Stimulated activated CD4-positive, alpha-beta T cell treated with anti-CD3 and anti-CD28 coated beads, Interleukin-15, amount 100 ng/mL, for 1 hour (primary cell): ENCODE measurements around the gene RCVRN.

ENCODE experiments used
- DNase-seq, 2 donors: peaks; one replicate each; pipeline ENCODE4 v3.0.0-alpha.2; 2020; ENCODE audit warnings: low read depth in 1 of 2, low spot score in 1 of 2

RCVRN gene

DNA sequence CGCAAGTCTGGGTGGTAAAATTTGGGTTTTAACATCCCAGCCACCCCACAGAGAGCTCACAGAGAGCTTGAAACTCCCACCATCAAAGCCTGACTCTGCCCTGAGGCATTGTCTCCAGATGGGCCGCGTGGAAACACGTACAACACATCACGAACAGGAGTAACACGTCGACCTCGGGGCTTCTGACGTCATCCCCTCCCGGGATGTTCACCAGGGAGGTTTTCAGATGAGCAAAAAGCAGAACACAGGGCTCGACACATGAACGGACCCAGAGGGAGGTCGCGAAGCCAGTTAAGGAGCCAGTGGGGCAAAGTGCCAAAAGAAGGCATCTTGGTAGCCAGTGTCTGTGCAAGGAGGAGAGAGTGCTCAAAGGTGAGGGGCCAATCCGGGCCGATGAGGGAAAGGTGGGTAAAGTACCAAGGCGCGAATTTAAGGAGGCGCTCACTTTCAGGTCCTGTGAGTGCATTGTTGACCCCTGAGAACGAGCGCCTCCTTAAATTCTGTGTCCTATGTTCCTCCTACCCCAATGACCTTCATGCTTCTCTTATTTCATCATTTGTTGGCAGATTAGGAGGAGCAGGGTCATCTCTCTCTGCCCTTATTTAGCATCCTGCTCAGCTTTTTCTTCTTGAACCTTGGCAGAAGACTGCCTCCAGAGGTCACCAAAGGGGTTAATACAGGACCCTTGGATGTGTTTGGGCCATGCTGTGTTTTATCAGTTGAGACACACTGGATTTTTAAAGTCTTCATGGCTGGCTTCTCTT, 5.6 kb downstream of the RCVRN start:
- DNase-seq = no peak

GRCh38 chr17:9898812-9899211, 6.3 kb downstream of the RCVRN start:
- no peak for DNase-seq

GRCh38 chr17:9897372-9897968, 7.6 kb downstream of the RCVRN start:
- no peak for DNase-seq

GRCh38 chr17:9895923-9896322, 9.1 kb downstream of the RCVRN start:
- no peak for DNase-seq

- no peak for DNase-seq
Measured at GRCh38 chr17:9894231-9894630, 10.8 kb downstream of the RCVRN start.

DNA sequence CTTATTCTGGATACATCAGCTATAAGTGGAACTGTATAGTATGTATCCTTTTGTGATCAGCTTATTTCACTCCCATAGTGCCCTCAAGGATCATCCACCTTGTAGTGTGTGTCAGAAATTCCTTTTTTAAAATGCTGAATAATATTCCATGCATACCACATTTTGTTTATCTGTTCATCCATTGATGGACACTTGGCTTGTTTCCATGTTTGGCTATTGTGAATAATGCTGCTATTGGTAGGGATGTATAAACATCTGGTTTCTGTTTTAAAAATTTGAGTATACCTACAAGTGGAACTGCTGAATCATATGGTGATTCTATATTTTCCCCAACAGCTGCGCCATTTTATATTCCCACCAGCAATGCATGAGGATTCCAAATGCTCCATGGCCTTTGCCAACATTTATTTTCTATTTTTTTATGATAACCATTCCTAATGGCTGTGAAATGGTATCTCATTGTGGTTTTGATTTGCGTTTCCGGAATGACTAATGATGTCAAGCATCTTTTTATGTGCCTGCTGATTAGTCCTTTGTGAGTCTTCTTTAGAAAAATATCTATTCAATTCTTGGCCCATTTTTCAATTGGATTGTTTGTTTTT, 11.6 kb downstream of the RCVRN start:
- no peak for DNase-seq

DNA sequence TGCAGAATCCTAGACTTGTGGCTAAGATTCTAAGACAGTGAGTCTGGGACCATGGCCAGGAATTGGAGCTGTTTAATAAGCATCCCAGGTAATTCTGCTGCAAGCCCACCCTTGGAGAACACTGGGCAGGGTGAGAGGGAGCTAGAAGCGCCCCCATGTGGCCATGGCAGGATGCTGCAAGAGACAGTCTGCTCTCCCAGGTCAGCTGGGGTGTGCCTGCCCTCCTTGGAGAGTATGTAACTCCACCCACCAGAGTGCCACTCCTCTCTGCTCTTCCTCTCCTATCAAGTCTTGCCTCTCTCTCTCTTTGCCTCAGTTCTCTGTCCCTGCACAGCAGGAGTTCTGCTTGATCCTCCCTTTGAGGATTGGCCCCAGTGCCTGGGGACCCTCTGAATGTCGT, 14.9 kb downstream of the RCVRN start:
- no peak for DNase-seq

DNA sequence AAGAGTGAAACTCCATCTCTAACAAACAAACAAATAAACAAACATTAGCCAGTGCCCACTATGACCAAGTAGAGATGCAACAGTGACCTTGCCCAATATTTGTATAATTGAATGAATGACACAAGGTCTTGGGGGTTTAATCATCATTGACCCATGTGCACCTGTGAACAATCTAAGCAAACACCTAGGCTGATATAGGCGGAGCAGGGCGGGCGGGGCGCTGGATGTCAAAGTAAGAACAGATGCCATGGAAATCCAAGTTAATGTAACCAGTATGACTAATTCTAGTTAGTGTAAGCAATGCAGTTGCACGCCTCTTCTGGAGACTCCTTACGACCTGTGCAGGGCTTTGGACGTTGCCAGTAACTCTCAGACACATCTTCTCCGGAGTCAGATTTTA, 17.6 kb downstream of the RCVRN start:
- DNase-seq = no peak

GRCh38 chr17:9886141-9886930, 18.7 kb downstream of the RCVRN start:
- DNase-seq = no peak

- no peak for DNase-seq
Measured at GRCh38 chr17:9883451-9883850, 21.6 kb downstream of the RCVRN start.

GRCh38 chr17:9880582-9880999, 24.5 kb downstream of the RCVRN start:
- DNase-seq = no peak

DNA sequence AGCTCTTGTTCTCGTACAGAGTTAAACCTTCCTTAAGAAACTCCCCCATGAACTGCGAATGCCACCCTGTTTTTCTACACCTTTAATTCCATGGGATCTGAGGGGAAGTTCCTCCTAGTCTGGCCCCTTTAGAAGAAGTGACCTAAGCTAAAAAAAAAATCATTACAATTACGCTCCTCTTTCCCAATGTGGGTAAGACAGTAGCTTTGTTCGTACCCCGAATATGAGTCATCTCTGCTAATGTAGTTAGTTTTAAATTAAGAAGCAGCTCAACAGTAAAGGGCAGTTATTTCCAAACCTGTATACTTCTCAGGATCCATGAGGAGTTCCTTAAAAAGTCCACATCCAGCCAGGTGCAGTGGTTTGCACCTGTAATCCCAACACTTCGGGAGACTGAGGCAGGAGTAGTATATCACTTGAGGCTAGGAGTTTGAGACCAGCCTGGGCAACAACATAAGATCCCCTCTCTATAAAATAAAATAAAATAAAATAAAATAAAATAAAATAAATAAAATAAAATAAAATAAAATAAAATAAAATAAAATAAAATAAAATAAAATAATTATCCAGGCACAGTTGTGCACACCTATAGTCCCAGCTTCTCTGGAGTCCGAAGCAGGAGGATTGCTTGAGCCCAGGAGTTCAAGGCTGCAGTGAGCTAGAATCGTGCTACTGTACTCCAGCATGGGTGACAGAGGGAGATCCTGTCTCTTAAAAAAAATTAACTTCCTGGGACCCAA, 26.1 kb downstream of the RCVRN start:
- no peak for DNase-seq

GRCh38 chr17:9878356-9878755, 26.7 kb downstream of the RCVRN start:
- DNase-seq = no peak

GRCh38 chr17:9875441-9875840, 29.6 kb downstream of the RCVRN start:
- DNase-seq = no peak

GRCh38 chr17:9874722-9875121, 30.3 kb downstream of the RCVRN start:
- no peak for DNase-seq

DNA sequence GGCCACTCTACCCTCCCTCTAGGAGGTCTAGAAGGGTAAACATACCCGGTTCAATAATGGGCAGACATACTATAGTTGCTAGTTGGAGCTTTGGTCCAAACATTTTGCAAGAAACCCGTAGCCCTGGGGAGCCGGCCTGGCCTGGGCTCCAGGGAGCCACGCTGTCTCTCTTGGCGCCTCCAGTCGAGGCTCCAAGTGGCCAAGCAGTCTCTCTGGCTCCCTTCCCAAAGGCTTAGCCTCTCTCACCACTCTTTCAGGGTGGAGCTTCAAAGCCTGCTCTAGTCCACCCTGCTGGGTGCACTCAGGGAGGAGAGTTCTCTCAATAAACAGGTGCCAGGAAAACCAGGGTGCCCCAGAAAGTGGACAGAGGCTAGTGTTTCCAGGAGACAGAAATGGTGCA, 32.2 kb downstream of the RCVRN start:
- DNase-seq = no peak

- no peak for DNase-seq
Measured at GRCh38 chr17:9868552-9868951, 36.5 kb downstream of the RCVRN start.

DNA sequence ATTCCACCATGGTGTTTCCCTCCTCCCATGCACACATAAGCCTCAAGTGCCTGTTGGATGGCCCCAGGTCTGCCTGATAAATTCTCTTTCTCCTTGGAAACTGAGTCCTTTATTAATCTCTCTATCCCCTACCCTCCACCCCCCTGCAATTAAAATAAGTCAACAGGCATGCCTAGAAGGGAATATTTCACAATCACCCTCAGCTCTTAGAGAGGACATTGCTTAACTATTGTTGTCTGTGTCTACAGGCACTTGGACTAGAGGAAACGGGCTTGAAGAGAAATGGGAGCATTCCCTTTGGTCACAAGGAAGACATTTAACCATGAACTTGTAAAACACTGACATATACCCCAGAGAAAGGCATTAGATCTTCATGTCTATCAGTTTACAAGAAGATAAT, 39.5 kb downstream of the RCVRN start:
- DNase-seq = no peak

DNA sequence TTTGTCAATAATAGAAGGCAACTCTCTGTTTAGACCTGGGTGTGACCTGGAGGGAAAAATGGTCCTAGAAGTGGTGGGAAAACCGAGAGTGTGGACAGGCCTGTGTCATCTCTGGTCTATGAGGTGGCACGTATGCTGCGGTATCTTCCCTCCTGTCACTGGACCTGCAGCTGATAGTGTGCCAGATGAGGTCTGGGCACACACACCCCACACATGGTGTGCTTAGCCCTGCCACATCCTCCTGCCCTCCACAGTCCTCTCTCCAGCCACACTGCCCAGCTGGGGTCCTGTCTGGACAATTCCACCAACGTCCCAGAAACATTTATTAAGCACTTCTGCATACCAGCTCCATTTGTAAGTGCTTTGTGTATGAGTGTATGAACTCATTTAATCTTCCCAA, 42.1 kb downstream of the RCVRN start:
- DNase-seq = no peak

- DNase-seq = no peak
Measured at GRCh38 chr17:9862220-9862619, 42.9 kb downstream of the RCVRN start.

DNA sequence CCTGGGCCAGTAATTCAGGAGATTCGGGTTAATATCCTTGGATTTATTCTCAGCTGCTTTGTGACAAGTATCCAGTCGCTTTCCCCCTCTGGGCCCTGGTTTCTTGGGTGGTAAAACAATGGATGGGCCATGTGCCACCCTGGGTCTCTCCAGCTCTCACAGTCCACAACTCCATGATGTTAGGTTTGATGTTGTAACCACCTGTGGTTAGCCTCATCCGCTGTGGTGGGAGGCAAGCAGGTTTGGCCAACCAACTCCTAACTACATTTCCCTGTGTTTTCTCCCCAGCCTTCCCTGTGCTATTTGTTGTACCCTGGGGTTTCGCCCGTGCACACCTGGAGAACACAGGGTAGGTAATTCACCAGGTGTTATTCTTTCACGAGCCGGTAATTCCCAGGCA, 44.2 kb downstream of the RCVRN start:
- DNase-seq = no peak
